ENCODE data around the gene HES1.

HES1 gene

GRCh38 chr3:194121891-194122631, 13.9 kb upstream of the HES1 start:
- no peak for DNase-seq (ENCODE audit: extremely low spot score)
- TF ChIP-seq CTBP1 (IDR thresholded peaks at IDR 0.05; ENCODE audit: borderline replicate concordance) (no peak), FOXA1 (IDR thresholded peaks at IDR 0.05) (no peak), PKNOX1 (IDR thresholded peaks at IDR 0.05) (no peak), NFRKB (IDR thresholded peaks at IDR 0.05) (no peak), SUZ12 (IDR thresholded peaks at IDR 0.05) (no peak), ARNT (IDR thresholded peaks at IDR 0.05) (no peak), BHLHE40 (IDR thresholded peaks at IDR 0.05; ENCODE audit: borderline replicate concordance) (no peak), HDGF (IDR thresholded peaks at IDR 0.05; ENCODE audit: borderline replicate concordance) (no peak)

GRCh38 chr3:194123726-194124125, 12.2 kb upstream of the HES1 start:
- POLR2A ChIA-PET, result interaction anchor here (3.0 kb wide), 1 partner anchor 12 kb away, joined by 11 read pairs; the partner anchor contains the start of gene HES1
- no peak for DNase-seq (ENCODE audit: extremely low spot score)
- CTCF ChIA-PET, result interaction anchor here (0.5 kb wide), 1 partner anchor 101 kb away, joined by 3 read pairs; no protein-coding TSS in a partner anchor

More at GRCh38 chr3:194121891-194122631, 13.9 kb upstream of the HES1 start:
- POLR2A ChIA-PET, result no interaction called here
- CTCF ChIA-PET, result no interaction called here

GRCh38 chr3:194124193-194124592, 11.8 kb upstream of the HES1 start:
- ChIA-PET POLR2A (interaction anchor here (3.0 kb wide), 1 partner anchor 12 kb away, joined by 11 read pairs; the partner anchor contains the start of gene HES1), CTCF (interaction anchor here (0.5 kb wide), 2 partner anchors 101 to 368 kb away, joined by 3 read pairs; no protein-coding TSS in a partner anchor)
- TF ChIP-seq PKNOX1 (IDR thresholded peaks at IDR 0.05) (no peak), SUZ12 (IDR thresholded peaks at IDR 0.05) (no peak), FOXA1 (IDR thresholded peaks at IDR 0.05) (no peak), ARNT (IDR thresholded peaks at IDR 0.05) (no peak), BHLHE40 (IDR thresholded peaks at IDR 0.05; ENCODE audit: borderline replicate concordance) (no peak), TARDBP (IDR thresholded peaks at IDR 0.05) (no peak), SP1 (IDR thresholded peaks at IDR 0.05) (no peak), LEF1 (IDR thresholded peaks at IDR 0.05; ENCODE audit: borderline replicate concordance) (no peak), ELF4 (IDR thresholded peaks at IDR 0.05) (no peak), CTBP1 (IDR thresholded peaks at IDR 0.05; ENCODE audit: borderline replicate concordance) (no peak), L3MBTL2 (conservative IDR thresholded peaks at IDR 0.05) (no peak), FOXK2 (IDR thresholded peaks at IDR 0.05) (no peak), HDGF (IDR thresholded peaks at IDR 0.05; ENCODE audit: borderline replicate concordance) (no peak)
- DNase-seq (ENCODE audit: extremely low spot score), result no peak

More at GRCh38 chr3:194123726-194124125, 12.2 kb upstream of the HES1 start:
- TF ChIP-seq PKNOX1 (IDR thresholded peaks at IDR 0.05) (no peak), ARNT (IDR thresholded peaks at IDR 0.05) (no peak), NFRKB (IDR thresholded peaks at IDR 0.05) (no peak), LEF1 (IDR thresholded peaks at IDR 0.05; ENCODE audit: borderline replicate concordance) (no peak), FOXA1 (IDR thresholded peaks at IDR 0.05) (no peak), L3MBTL2 (conservative IDR thresholded peaks at IDR 0.05) (no peak), SUZ12 (IDR thresholded peaks at IDR 0.05) (no peak), CTBP1 (IDR thresholded peaks at IDR 0.05; ENCODE audit: borderline replicate concordance) (no peak), FOXM1 (IDR thresholded peaks at IDR 0.05; ENCODE audit: borderline replicate concordance) (no peak), TARDBP (IDR thresholded peaks at IDR 0.05) (no peak), ZNF384 (IDR thresholded peaks at IDR 0.05) (no peak), HDGF (IDR thresholded peaks at IDR 0.05; ENCODE audit: borderline replicate concordance) (no peak), FOXK2 (IDR thresholded peaks at IDR 0.05) (no peak), ELF4 (IDR thresholded peaks at IDR 0.05) (no peak), SP1 (IDR thresholded peaks at IDR 0.05) (no peak), BHLHE40 (IDR thresholded peaks at IDR 0.05; ENCODE audit: borderline replicate concordance) (no peak)

GRCh38 chr3:194125442-194125841, 10.5 kb upstream of the HES1 start:
- POLR2A ChIA-PET, result interaction anchor here (3.0 kb wide), 1 partner anchor 11 kb away, joined by 11 read pairs; the partner anchor contains the start of gene HES1
- CTCF ChIA-PET, result no interaction called here
- no peak for TF ChIP-seq TARDBP (IDR thresholded peaks at IDR 0.05)
- TF ChIP-seq ZNF384 (IDR thresholded peaks at IDR 0.05), result no peak
- no peak for TF ChIP-seq FOXK2 (IDR thresholded peaks at IDR 0.05)
- TF ChIP-seq LEF1 (IDR thresholded peaks at IDR 0.05; ENCODE audit: borderline replicate concordance), result no peak
- no peak for TF ChIP-seq SP1 (IDR thresholded peaks at IDR 0.05)
- TF ChIP-seq ARNT (IDR thresholded peaks at IDR 0.05), result no peak
- no peak for TF ChIP-seq PKNOX1 (IDR thresholded peaks at IDR 0.05)
- no peak for TF ChIP-seq HDGF (IDR thresholded peaks at IDR 0.05; ENCODE audit: borderline replicate concordance)
- no peak for TF ChIP-seq BHLHE40 (IDR thresholded peaks at IDR 0.05; ENCODE audit: borderline replicate concordance)
- TF ChIP-seq L3MBTL2 (conservative IDR thresholded peaks at IDR 0.05), result no peak
- no peak for TF ChIP-seq ELF4 (IDR thresholded peaks at IDR 0.05)
- no peak for TF ChIP-seq CTBP1 (IDR thresholded peaks at IDR 0.05; ENCODE audit: borderline replicate concordance)
- no peak for TF ChIP-seq FOXM1 (IDR thresholded peaks at IDR 0.05; ENCODE audit: borderline replicate concordance)
- no peak for TF ChIP-seq NFRKB (IDR thresholded peaks at IDR 0.05)
- no peak for TF ChIP-seq FOXA1 (IDR thresholded peaks at IDR 0.05)
- no peak for DNase-seq (ENCODE audit: extremely low spot score)

DNA sequence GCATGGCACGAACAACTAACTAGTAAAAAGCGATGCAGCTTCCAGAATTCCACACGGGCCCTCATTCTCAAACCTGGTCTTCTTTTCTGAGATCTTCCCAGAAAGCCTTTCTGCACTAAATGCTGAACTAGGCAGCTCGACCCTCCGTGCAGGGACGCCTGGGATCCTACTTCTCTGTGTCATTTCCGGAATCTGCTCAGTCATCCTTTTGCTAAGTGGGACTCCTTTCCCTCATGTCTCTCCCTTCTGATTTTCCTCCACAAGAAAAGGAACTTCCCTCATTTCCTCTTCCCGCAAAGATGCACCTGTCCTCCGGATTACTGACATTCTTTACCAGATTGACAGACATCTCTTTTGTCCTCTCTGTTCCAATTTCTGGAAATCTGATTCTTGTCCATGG, 9.2 kb upstream of the HES1 start:
- DNase-seq (ENCODE audit: extremely low spot score), result no peak
- POLR2A ChIA-PET, result no interaction called here
- no peak for TF ChIP-seq SUZ12 (IDR thresholded peaks at IDR 0.05)
- CTCF ChIA-PET, result no interaction called here

Data from HEK293T (cell line).